AG09309 (cell line): ENCODE results near the gene GPHN.

Experiments used
- DNase-seq: peaks from one replicate; pipeline ENCODE4 v3.0.0-alpha.2; 2010; ENCODE audit warnings: low read depth
- H3K4me3 ChIP-seq: 2 replicates; pipeline ENCODE4 v1.5.1; 2011; ENCODE audit warnings: mild to moderate bottlenecking, low read depth, low read length, moderate library complexity; ENCODE audit not compliant: control insufficient read depth
- TF ChIP-seq, protein P1 (sequence below): IDR thresholded peaks from 2 replicates; pipeline ENCODE4 v1.5.1; 2011; ENCODE audit warnings: mild to moderate bottlenecking, low read depth, low read length, inconsistent platforms; ENCODE audit not compliant: insufficient read depth, control insufficient read depth; ENCODE audit errors: missing control alignments

The GPHN gene

DNA sequence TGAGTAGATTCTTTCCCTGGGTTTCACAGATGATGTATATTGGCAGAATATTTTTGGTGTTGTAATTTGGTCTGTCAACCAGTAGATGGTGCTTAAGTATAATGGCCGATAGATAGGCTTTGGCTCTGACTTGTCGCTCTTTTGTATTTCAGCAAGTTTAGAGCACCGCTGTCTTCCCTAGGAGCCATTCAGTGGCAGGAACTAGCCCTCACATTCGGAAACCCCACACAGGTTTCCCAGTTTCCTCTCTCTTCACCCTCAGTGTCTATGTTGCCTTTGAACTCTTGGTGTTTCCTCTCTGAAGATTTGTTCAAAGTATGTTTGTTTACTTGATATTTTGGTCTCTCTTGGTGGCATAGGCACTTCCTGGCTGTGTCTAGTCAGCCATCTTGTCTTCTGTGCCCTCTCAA, 102.2 kb downstream of the GPHN start:
- no peak for DNase-seq
- H3K4me3 ChIP-seq: no peak overlapping the region
- TF ChIP-seq, protein P1, sequence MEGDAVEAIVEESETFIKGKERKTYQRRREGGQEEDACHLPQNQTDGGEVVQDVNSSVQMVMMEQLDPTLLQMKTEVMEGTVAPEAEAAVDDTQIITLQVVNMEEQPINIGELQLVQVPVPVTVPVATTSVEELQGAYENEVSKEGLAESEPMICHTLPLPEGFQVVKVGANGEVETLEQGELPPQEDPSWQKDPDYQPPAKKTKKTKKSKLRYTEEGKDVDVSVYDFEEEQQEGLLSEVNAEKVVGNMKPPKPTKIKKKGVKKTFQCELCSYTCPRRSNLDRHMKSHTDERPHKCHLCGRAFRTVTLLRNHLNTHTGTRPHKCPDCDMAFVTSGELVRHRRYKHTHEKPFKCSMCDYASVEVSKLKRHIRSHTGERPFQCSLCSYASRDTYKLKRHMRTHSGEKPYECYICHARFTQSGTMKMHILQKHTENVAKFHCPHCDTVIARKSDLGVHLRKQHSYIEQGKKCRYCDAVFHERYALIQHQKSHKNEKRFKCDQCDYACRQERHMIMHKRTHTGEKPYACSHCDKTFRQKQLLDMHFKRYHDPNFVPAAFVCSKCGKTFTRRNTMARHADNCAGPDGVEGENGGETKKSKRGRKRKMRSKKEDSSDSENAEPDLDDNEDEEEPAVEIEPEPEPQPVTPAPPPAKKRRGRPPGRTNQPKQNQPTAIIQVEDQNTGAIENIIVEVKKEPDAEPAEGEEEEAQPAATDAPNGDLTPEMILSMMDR: peak; percentile 36

DNA sequence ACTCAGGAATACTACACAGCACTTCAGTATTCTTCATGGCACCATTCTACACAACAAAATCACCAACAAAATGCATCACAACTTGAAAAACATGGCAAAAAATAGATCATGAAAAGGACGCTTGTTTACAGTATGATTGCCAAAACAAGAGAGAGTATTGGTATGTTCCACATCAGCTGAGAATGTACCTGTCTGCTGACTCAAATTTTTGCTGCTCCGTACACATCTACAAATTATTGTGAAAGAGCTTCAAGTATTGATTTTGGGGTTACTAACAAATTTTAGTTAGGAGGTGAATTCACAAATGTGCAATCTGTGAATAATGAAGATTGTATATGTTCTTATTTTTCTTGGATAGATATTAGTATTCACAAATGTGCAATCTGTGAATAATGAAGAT, 105.4 kb downstream of the GPHN start:
- H3K4me3 ChIP-seq: no peak overlapping the region
- TF ChIP-seq, protein P1: no peak
- no peak for DNase-seq

DNA sequence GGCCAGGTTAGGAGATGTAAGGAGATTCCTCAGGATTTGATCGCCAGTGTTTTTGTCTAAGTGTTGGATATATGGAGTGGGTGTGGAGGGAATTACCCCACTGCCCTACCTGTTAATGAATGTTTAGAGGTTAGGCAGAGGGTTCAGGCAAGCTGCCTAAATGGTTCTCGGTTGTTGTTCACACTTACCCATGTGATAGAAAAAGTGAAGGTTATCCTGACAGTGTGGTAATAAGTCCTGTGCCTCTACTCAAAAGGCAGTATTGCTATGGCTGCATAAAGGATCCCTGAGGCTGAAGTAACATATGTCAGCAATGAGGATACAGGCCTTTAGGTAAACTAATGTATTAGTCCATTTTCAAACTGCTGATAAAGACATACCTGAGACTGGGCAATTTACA, 112.0 kb downstream of the GPHN start:
- DNase-seq: no peak
- TF ChIP-seq, protein P1: no peak
- no peak overlapping the region for H3K4me3 ChIP-seq

DNA sequence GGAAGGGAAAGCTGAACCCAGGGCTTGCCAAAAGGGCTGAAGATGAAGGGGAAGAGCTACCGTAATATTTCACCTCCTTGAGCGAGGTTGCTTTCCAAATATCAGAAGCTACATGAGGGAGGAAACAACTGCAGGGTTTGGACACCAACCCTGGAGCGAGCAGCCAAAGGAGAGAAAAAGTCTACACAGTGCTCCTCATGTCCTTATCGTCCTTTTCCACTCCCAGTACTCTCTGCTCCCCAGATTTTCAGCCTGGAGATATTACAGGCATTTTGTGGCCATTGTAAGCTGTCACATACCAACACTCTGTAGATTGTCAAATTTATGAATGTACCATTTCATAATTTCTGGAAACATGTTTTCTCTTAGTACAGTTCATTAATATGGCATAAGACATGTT, 115.9 kb downstream of the GPHN start:
- DNase-seq: no peak
- H3K4me3 ChIP-seq: no peak overlapping the region
- TF ChIP-seq, protein P1: no peak

DNA sequence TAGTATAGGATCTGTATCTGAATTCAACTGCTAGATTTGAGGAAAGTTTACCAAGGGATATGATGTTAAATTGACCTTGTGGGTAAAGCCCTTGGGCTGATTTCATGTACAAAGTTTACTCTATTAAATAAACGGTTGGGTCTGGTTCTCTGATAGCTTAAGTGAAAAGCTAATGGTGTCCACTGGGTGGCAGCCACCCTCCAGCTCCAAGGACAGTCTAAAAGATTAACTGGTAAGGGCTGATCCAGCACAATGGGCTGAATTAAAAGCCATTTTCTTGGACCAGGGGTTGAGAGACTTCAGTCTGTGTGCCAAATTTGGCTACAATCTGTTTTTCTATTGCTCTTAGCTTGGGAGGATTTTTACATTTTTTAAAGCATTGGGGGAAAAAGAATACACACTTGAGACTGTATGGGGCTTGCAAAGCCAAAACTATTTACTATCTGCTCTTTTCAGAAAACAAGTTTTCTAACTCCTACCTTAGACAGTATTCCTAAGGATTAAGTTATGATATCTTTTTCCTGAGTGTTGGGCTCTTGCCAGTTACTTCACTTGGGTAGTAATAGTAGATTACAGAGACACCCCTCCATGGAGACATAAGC, 116.5 kb downstream of the GPHN start:
- peak; percentile 31 for DNase-seq
- TF ChIP-seq, protein P1: peak; percentile 80

DNA sequence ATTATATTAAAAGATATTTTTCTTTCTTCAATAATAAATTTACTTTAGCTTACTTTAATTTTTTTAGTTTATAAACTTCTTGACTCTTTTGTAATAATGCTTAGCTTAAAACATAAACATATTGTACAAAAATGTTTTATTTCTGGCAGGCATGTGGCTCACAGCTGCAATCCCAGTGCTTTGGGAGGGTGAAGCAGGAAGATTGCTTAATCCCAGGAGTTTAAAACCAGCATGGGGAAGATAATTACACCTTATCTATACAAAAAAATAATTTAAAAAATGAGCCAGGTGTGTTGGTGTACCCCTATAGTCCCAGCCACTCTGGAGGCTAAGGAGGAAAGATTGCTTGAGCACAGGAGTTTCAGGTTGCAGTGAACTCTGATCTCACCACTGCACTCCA, 120.7 kb downstream of the GPHN start:
- DNase-seq: no peak
- TF ChIP-seq, protein P1: no peak
- no peak overlapping the region for H3K4me3 ChIP-seq

More for the DNA sequence above, 116.5 kb downstream of the GPHN start:
- H3K4me3 ChIP-seq: no peak overlapping the region
